RWPE2 (cell line): ENCODE measurements around the gene SLC35F3.

ENCODE experiments used
- ATAC-seq: fragments of 200-7000 bp; cut with Tn5 transposase; 3 replicates; pipeline ENCODE4 v1.9.1; 2021; ENCODE audit warnings: low read depth
- DNase-seq: peaks from one replicate; pipeline ENCODE4 v3.0.0-alpha.2; 2020; ENCODE audit warnings: low spot score
- H3K27ac ChIP-seq: fragments of 450-650 bp; 2 replicates; pipeline ENCODE4 v1.5.1; 2017; ENCODE audit warnings: mild to moderate bottlenecking; ENCODE audit not compliant: poor library complexity, severe bottlenecking
- H3K27me3 ChIP-seq: fragments of 250-450 bp; sonication (Bioruptor Pico); 2 replicates; pipeline ENCODE4 v1.5.1; 2021; ENCODE audit warnings: mild to moderate bottlenecking, moderate library complexity; ENCODE audit not compliant: insufficient read depth, poor library complexity, severe bottlenecking
- H3K36me3 ChIP-seq: fragments of 250-450 bp; sonication (Bioruptor Pico); 2 replicates; pipeline ENCODE4 v1.5.1; 2020; ENCODE audit warnings: low read depth, mild to moderate bottlenecking, moderate library complexity
- H3K4me1 ChIP-seq: fragments of 250-450 bp; sonication (Bioruptor Pico); 2 replicates; pipeline ENCODE4 v1.5.1; 2021; ENCODE audit warnings: mild to moderate bottlenecking, moderate library complexity; ENCODE audit not compliant: insufficient read depth, poor library complexity, severe bottlenecking
- H3K4me3 ChIP-seq: fragments of 250-450 bp; sonication (Bioruptor Pico); 2 replicates; pipeline ENCODE4 v1.5.1; 2021; ENCODE audit warnings: mild to moderate bottlenecking, moderate library complexity; ENCODE audit not compliant: severe bottlenecking
- H3K9me3 ChIP-seq: fragments of 250-450 bp; sonication (Bioruptor Pico); 2 replicates; pipeline ENCODE4 v1.5.1; 2021; ENCODE audit warnings: mild to moderate bottlenecking, moderate library complexity; ENCODE audit not compliant: severe bottlenecking
- TF ChIP-seq, protein P1 (sequence below): fragments of 450-650 bp; IDR thresholded peaks from one replicate; pipeline ENCODE4 v1.5.1; 2017; ENCODE audit warnings: mild to moderate bottlenecking, moderate library complexity; ENCODE audit not compliant: poor library complexity, severe bottlenecking

The SLC35F3 gene

DNA sequence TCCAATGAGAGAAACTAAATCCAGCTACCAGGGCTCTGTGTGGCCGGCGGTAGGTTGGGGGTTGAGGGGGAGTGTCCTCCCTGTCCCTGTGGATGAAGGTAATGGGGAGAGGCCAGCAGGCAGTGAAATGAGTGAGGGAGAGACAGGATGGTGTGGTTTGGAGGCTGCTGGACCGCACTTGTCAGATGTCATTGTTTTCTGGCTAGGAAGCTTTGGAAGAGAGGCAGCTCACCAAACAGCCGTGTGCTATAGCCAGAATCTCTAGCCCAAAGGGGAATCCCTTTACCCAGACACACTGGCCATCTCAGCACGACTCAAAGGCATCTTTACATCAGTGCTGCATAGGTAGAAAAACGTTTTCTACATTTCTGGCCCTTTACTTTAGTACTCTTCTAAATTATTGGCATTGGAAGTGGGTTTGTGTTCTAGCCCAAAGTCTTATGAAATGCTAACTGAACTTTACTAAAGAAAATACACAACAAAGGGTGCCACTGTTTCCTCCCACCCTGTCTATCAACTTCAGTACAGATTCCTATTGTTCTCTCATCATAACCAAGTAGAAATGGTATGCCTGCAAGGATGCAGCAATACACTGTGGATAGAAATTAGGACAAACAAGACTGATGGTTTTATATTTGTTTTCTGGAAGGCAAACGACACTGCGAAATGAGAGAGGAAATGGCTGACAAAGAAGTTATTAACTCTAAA, 372.8 kb downstream of the SLC35F3 start:
- TF ChIP-seq, protein P1, sequence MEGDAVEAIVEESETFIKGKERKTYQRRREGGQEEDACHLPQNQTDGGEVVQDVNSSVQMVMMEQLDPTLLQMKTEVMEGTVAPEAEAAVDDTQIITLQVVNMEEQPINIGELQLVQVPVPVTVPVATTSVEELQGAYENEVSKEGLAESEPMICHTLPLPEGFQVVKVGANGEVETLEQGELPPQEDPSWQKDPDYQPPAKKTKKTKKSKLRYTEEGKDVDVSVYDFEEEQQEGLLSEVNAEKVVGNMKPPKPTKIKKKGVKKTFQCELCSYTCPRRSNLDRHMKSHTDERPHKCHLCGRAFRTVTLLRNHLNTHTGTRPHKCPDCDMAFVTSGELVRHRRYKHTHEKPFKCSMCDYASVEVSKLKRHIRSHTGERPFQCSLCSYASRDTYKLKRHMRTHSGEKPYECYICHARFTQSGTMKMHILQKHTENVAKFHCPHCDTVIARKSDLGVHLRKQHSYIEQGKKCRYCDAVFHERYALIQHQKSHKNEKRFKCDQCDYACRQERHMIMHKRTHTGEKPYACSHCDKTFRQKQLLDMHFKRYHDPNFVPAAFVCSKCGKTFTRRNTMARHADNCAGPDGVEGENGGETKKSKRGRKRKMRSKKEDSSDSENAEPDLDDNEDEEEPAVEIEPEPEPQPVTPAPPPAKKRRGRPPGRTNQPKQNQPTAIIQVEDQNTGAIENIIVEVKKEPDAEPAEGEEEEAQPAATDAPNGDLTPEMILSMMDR, result no peak
- no peaks in the 10 kb centered on the region for H3K4me1 ChIP-seq
- H3K27ac ChIP-seq, result no peak overlapping the region
- no peak overlapping the region for H3K4me3 ChIP-seq
- DNase-seq, result no peak
- ATAC-seq, result no peak
- no peaks in the 10 kb centered on the region for H3K36me3 ChIP-seq
- H3K27me3 ChIP-seq, result no peaks in the 10 kb centered on the region
- H3K9me3 ChIP-seq, result no peaks in the 10 kb centered on the region

DNA sequence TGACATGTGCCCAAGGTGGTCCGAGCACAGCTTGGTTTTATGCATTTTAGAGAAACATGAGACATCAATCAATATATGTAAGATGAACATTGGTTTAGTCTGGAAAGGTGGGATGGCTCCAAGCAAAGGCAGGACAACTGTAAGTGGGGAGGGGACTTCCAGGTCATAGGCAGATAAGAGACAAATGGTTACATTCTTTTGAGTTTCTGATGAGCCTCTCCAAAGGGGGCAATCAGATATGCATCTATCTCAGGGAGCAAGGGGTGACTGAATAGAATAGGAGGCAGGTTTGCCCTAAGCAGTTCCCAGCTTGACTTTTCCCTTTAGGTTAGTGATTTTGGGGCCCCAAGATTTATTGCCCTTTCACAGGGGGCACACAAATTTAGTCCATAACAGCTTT, 374.5 kb downstream of the SLC35F3 start:
- Histone ChIP-seq H3K27me3 (no peaks in the 10 kb centered on the region), H3K4me3 (no peak overlapping the region), H3K4me1 (no peaks in the 10 kb centered on the region), H3K27ac (no peak overlapping the region), H3K36me3 (no peaks in the 10 kb centered on the region), H3K9me3 (no peaks in the 10 kb centered on the region)
- DNase-seq (no peak), ATAC-seq (no peak)
- TF ChIP-seq, protein P1, result no peak

- Histone ChIP-seq H3K27ac (no peak overlapping the region), H3K36me3 (no peaks in the 10 kb centered on the region), H3K27me3 (no peaks in the 10 kb centered on the region), H3K9me3 (no peaks in the 10 kb centered on the region), H3K4me1 (no peaks in the 10 kb centered on the region), H3K4me3 (no peak overlapping the region)
- DNase-seq (no peak), ATAC-seq (no peak)
- TF ChIP-seq, protein P1, result no peak
These were observed 376.0 kb downstream of the SLC35F3 start for GRCh38 chr1:234280500-234280899.

DNA sequence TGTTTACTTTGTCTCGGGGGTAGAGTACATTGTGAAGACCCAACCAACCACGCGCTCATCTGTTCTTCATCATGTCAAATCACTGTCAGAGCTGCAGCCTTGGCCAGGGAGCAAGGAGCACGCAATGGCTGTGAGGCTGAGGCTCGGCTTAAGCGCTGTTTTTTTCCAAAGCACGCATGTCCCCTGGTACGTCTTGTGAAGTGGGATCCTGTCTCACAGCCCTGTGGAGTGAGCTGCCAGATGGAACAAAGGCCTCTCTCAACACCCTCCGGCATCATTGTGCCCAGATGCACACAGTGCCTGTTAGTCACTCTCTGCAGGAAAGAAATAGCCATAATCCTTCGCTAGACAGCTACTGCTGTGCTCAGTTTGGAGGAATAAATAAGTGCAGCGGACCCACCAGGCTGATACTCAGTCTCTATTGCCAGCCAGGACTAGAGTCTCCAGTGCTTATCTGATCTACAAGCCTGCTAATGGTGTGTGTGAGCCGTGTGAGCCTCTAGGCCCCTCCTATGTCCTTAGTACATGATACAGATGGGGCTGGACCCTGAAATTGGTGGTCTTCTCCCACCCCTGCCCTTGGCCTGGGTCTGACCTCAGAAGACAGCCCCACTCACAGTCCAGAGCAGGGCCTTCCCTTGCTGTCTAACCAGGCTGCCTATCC, 377.5 kb downstream of the SLC35F3 start:
- TF ChIP-seq, protein P1, result no peak
- Histone ChIP-seq H3K4me3 (no peak overlapping the region), H3K9me3 (no peaks in the 10 kb centered on the region), H3K4me1 (no peaks in the 10 kb centered on the region), H3K27me3 (no peaks in the 10 kb centered on the region), H3K36me3 (no peaks in the 10 kb centered on the region), H3K27ac (no peak overlapping the region)
- DNase-seq (no peak), ATAC-seq (no peak)

DNA sequence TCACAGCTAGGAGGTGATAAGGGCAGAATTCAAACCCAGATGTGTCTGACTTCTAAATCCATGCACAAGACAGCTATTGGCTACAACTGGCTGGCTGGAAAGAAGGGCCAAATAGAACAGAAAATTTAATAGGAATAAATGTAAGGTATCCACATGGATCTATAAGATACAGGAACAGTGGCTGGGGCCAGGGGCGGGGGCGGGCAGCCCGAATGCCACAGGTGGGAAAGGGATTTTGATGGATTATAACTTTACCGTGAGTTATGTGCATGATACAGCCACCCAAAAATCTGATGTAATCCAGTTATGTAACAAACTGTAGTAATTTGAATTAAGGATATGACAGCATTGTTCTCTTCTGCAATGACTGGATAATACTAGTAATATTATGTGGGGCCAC, 381.7 kb downstream of the SLC35F3 start:
- Histone ChIP-seq H3K9me3 (no peaks in the 10 kb centered on the region), H3K27me3 (no peaks in the 10 kb centered on the region), H3K4me3 (no peak overlapping the region), H3K27ac (no peak overlapping the region), H3K36me3 (no peaks in the 10 kb centered on the region), H3K4me1 (no peaks in the 10 kb centered on the region)
- DNase-seq, result no peak
- no peak for ATAC-seq
- TF ChIP-seq, protein P1, result no peak
